C1 segment of cervical spinal cord (tissue), 14 donors: ENCODE data around the gene GJA1.

Source experiments
- DNase-seq, 14 donors: peaks; one replicate each; lab custom pipeline; 2025; lab: John Stamatoyannopoulos, UW

GJA1 gene

DNA sequence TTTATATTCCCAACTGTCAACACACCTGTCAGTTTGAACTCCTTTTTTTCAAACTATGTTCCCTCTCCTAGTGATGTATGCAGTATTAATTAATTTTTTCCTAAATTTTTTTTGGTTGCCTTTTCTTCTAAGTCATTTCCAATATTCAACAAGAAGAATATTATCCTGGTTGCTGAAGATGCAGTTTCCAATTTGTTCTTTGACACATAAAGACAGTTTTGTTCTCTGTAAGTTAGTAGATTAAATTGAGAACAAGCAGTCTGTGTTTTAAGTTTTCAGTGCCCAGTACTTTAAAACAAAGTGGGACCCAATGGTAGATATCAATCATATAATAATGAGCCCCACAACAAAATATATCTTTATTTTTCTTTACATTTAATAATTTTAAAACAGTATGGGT is 47.3 kb downstream of the GJA1 start:
- DNase-seq = no peak

DNA sequence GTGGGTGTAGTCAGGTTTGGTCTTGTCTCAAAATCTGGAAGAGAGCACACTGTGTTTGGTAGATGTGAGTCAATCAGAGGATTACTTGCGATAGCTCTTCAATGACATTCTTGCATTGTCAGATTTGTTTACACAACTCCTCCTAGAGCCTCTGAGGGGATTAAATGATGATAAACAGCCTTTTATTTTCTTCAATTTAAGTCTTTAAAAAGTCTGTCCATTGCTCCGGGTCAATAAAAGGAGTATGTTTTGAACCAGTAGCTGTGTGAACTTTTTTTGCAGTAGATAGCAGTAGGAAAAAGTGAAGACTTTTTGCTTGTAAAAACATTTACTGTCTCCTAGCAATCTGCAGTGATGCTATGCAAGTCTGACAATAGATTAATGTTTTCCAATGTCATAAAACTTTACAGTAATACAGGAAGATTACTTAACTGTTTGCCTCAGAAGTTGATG is 49.9 kb downstream of the GJA1 start:
- no peak for DNase-seq

DNA sequence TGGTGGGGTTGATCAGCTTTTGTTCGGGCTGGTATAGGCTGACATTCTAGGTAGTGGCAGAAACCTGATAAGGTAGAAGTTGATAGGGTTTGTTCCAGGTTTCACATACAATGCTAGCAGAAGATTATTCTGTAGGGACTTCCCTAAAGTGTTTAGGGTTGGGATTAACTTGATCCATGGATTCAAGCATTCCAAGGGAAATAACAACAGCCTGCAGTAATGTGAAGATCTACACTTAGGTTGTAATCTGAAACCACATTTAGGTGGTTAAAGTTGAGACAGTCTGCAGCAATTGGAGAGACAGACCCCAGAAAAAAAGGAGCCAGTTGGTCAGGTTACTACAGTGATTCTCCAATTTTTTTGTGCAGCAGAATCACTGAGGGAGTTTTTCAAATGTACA is 56.1 kb downstream of the GJA1 start:
- DNase-seq = no peak

DNA sequence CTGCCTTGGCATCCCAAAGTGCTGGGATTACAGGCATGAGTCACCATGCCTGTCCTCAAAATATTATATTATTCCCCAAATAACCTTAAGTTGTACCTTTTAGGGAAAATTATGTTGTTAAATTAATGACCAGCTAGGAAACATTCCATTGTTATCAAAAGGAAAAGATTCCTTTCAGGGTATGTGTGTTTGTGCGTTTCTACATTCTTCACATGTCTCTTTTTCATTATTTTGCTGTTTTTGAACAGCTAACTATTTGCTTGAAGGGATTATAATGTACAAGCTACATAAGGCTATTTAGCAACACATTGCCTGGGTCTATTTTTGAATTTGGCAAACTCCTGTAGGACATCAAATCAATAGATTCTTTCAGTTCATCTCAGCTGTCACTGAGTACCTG is 57.1 kb downstream of the GJA1 start:
- DNase-seq = no peak

DNA sequence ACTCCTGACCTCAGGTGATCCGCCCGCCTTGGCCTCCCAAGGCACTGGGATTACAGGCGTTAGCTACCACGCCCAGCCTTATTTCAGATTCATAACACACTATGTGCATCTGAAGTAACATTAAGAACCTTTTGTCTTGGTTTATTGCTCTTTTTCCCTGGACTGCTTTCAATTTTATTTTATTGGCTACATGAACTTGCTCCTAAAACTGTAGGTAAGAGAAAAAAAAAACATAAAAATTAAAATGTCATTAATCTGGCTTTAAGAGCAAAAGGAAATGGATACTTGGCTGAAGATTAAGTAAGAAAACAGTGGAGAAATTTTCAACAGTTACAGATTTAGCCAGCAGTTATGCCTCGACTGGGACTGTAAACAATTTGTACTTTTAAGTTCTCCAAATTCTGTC is 62.5 kb downstream of the GJA1 start:
- DNase-seq = no peak

DNA sequence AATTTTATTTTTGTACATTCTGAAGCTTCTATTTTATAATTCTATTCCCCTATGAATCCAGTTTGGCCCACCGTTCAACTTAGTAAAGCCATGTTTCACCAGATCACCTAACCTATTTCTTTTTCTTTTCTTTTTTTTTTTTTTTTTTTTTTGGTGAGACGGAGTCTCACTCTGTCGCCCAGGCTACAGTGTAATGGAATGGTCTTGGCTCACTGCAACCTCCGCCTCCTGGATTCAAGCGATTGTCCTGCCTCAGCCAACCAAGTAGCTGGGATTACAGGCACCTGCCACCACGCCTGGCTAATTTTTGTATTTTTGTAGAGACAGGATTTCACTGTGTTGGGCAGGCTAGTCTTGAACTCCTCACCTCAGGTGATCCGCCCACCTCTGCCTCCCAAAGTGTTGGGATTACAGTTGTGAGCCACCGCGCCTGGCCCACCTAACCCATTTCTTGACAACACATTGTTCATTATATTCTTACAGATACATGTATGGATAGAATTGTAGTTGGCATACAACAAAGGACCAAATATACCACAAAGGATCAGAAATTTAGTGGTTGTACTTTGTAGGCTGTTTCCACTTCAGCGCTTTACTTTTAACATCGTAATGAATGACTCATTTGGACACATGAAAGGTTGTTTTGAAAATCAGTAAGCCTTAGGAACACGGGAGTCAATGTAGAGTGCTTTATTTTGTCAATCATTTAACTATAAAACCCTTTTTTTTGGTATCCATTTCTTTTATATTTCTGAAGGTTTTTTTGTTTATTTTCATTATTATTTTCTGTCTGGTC is 63.2 kb downstream of the GJA1 start:
- no peak for DNase-seq
